Neuronal stem cell (in vitro differentiated cells): Measurements from ENCODE around the gene PCF11.

Experiments used
- DNase-seq: peaks from one replicate; pipeline ENCODE4 v3.0.0-alpha.2; 2013; ENCODE audit warnings: low spot score
- H2AFZ ChIP-seq: one replicate; pipeline ENCODE4 v1.6.1; 2013; ENCODE audit warnings: mild to moderate bottlenecking, low read length, inconsistent platforms
- H2AK5ac ChIP-seq: 2 replicates; pipeline ENCODE4 v1.6.1; 2013; ENCODE audit warnings: low read depth, mild to moderate bottlenecking, inconsistent platforms, low read length, moderate library complexity, mixed read lengths
- H2BK120ac ChIP-seq: 2 replicates; pipeline ENCODE4 v1.6.1; 2013; ENCODE audit warnings: low read depth, mild to moderate bottlenecking, inconsistent platforms, low read length, moderate library complexity, mixed read lengths
- H2BK12ac ChIP-seq: one replicate; pipeline ENCODE4 v1.6.1; 2013; ENCODE audit warnings: low read length, inconsistent platforms
- H2BK15ac ChIP-seq: 2 replicates; pipeline ENCODE4 v1.6.1; 2013; ENCODE audit warnings: mild to moderate bottlenecking, low read length, inconsistent platforms, mixed read lengths
- H2BK5ac ChIP-seq: one replicate; pipeline ENCODE4 v1.6.1; 2013; ENCODE audit warnings: inconsistent platforms, mild to moderate bottlenecking, low read length, moderate library complexity
- H3K14ac ChIP-seq: one replicate; pipeline ENCODE4 v1.6.1; 2013; ENCODE audit warnings: low read length, inconsistent platforms
- H3K18ac ChIP-seq: 2 replicates; pipeline ENCODE4 v1.6.1; 2013; ENCODE audit warnings: low read length, inconsistent platforms
- H3K23ac ChIP-seq: 2 replicates; pipeline ENCODE4 v1.6.1; 2013; ENCODE audit warnings: low read depth, mild to moderate bottlenecking, mixed read lengths, low read length, inconsistent platforms; ENCODE audit not compliant: poor library complexity
- H3K27ac ChIP-seq: replicated peaks from 3 replicates; pipeline ENCODE4 v1.5.1; 2013; ENCODE audit warnings: low read length, inconsistent platforms
- H3K27me3 ChIP-seq, 3 experiments: 2 replicates each; pipeline ENCODE4 v1.6.1; 2013; ENCODE audit warnings: low read length in 3 of 3, mild to moderate bottlenecking in 2 of 3, inconsistent platforms in 1 of 3, low read depth in 1 of 3, mixed read lengths in 1 of 3, moderate library complexity in 1 of 3; ENCODE audit not compliant: control insufficient read depth in 3 of 3, insufficient read depth in 3 of 3
- H3K36me3 ChIP-seq, 2 donors: replicated peaks in 1 of 2; 2 replicates each; pipeline ENCODE4 v1.6.1; 2013; ENCODE audit warnings: low read length in 2 of 2; ENCODE audit not compliant: control insufficient read depth in 2 of 2, insufficient read depth in 2 of 2
- H3K4ac ChIP-seq: 2 replicates; pipeline ENCODE4 v1.6.1; 2013; ENCODE audit warnings: inconsistent platforms, mild to moderate bottlenecking, low read length, moderate library complexity
- H3K4me1 ChIP-seq, 2 donors: 1 replicate in 1 of 2; 2 replicates in 1 of 2; pipeline ENCODE4 v1.6.1; 2013; ENCODE audit warnings: low read length in 2 of 2, low read depth in 1 of 2; ENCODE audit not compliant: control insufficient read depth in 2 of 2, insufficient read depth in 1 of 2
- H3K4me2 ChIP-seq: one replicate; pipeline ENCODE4 v1.6.1; 2013; ENCODE audit warnings: mild to moderate bottlenecking, low read length, inconsistent platforms; ENCODE audit not compliant: insufficient read depth, poor library complexity, severe bottlenecking
- H3K4me3 ChIP-seq, 2 donors: 2 replicates each; pipeline ENCODE4 v1.5.1; 2013; ENCODE audit warnings: low read length in 2 of 2, mild to moderate bottlenecking in 2 of 2, inconsistent platforms in 1 of 2, moderate library complexity in 1 of 2
- H3K79me1 ChIP-seq: one replicate; pipeline ENCODE4 v1.6.1; 2013; ENCODE audit warnings: low read depth, mild to moderate bottlenecking, inconsistent platforms, low read length, moderate library complexity
- H3K9ac ChIP-seq: one replicate; pipeline ENCODE4 v1.6.1; 2013; ENCODE audit warnings: mild to moderate bottlenecking, low read depth, low read length, inconsistent platforms; ENCODE audit not compliant: poor library complexity
- H3K9me3 ChIP-seq, 2 donors: replicated peaks in 1 of 2; 2 replicates each; pipeline versions ENCODE3 to v1.6.1; 2013; ENCODE audit warnings: low read length in 2 of 2, mild to moderate bottlenecking in 2 of 2, inconsistent platforms in 1 of 2, low read depth in 1 of 2, mixed read lengths in 1 of 2, moderate library complexity in 1 of 2; ENCODE audit not compliant: control insufficient read depth in 2 of 2, insufficient read depth in 1 of 2
- H4K8ac ChIP-seq: one replicate; pipeline ENCODE4 v1.6.1; 2013; ENCODE audit warnings: low read depth, mild to moderate bottlenecking, inconsistent platforms, low read length, moderate library complexity
- H4K91ac ChIP-seq: one replicate; pipeline ENCODE4 v1.6.1; 2013; ENCODE audit warnings: low read length, low read depth, mild to moderate bottlenecking, inconsistent platforms; ENCODE audit not compliant: poor library complexity
- WGBS, 2 donors: extraction: QIAGEN DNeasy Blood & Tissue Kit; methylation state at CpG; one replicate each; pipeline ENCODE4 v1.1.7; 2013; ENCODE audit warnings: missing lambda C conversion rate in 2 of 2, mixed read lengths in 1 of 2; ENCODE audit not compliant: insufficient read length in 2 of 2, insufficient replicate concordance in 1 of 2; ENCODE audit errors: extremely low coverage in 2 of 2; 5-methylcytosine and 5-hydroxymethylcytosine counted together

The PCF11 gene

GRCh38 chr11:83115551-83115950 is 41.4 kb upstream of the PCF11 start:
- no peaks in the 10 kb centered on the region for H3K4me1 ChIP-seq

GRCh38 chr11:83116015-83116641 is 40.8 kb upstream of the PCF11 start:
- Histone ChIP-seq H3K18ac (no peak overlapping the region), H3K27me3 (peaks cover 0 to 9% (median 0%) of the 10 kb centered on the region in 3 experiments), H2BK12ac (no peak overlapping the region), H3K4me1 (no peaks in the 10 kb centered on the region), H4K91ac (no peak overlapping the region), H3K4me2 (no peak overlapping the region), H3K36me3 (no peaks in the 10 kb centered on the region), H3K27ac (no peak overlapping the region), H4K8ac (no peak overlapping the region), H2BK5ac (no peak overlapping the region), H3K23ac (no peak overlapping the region), H3K9me3 (no peaks in the 10 kb centered on the region), H3K9ac (no peak overlapping the region), H2AFZ (peak overlapping the region; percentile 69), H2BK120ac (no peak overlapping the region), H3K79me1 (no peaks in the 10 kb centered on the region), H3K14ac (no peak overlapping the region), H3K4ac (no peak overlapping the region), H2BK15ac (no peak overlapping the region), H3K4me3 (no peak overlapping the region), H2AK5ac (no peak overlapping the region)
- WGBS, 2 donors = no CpG with 5 or more reads among the region's 3 CpGs
- no peak for DNase-seq

More at GRCh38 chr11:83115551-83115950, 41.4 kb upstream of the PCF11 start:
- Histone ChIP-seq H2BK120ac (no peak overlapping the region), H2AFZ (peak overlapping the region; percentile 69), H4K91ac (no peak overlapping the region), H2BK12ac (no peak overlapping the region), H3K79me1 (no peaks in the 10 kb centered on the region), H4K8ac (no peak overlapping the region), H3K27ac (no peak overlapping the region), H3K4ac (no peak overlapping the region), H3K4me2 (no peak overlapping the region), H2BK5ac (no peak overlapping the region), H3K36me3 (no peaks in the 10 kb centered on the region), H3K9me3 (no peaks in the 10 kb centered on the region), H3K4me3 (no peak overlapping the region), H2AK5ac (no peak overlapping the region), H3K27me3 (peaks cover 0 to 9% (median 0%) of the 10 kb centered on the region in 3 experiments), H3K14ac (no peak overlapping the region), H2BK15ac (no peak overlapping the region), H3K18ac (no peak overlapping the region), H3K9ac (no peak overlapping the region), H3K23ac (no peak overlapping the region)
- no CpG with 5 or more reads among the region's 5 CpGs for WGBS, 2 donors
- DNase-seq = no peak

GRCh38 chr11:83118814-83119213 is 38.1 kb upstream of the PCF11 start:
- Histone ChIP-seq H2BK5ac (no peak overlapping the region), H3K18ac (no peak overlapping the region), H3K36me3 (no peaks in the 10 kb centered on the region), H3K4me2 (no peak overlapping the region), H3K4me1 (no peaks in the 10 kb centered on the region), H2BK12ac (no peak overlapping the region), H2AK5ac (no peak overlapping the region), H3K4me3 (no peak overlapping the region), H3K23ac (no peak overlapping the region), H2BK15ac (no peak overlapping the region), H3K4ac (no peak overlapping the region), H4K8ac (no peak overlapping the region), H3K14ac (no peak overlapping the region), H3K9me3 (no peaks in the 10 kb centered on the region), H2BK120ac (no peak overlapping the region), H3K27ac (no peak overlapping the region), H4K91ac (no peak overlapping the region), H3K79me1 (no peaks in the 10 kb centered on the region), H3K9ac (no peak overlapping the region), H3K27me3 (peaks cover 0 to 17% (median 0%) of the 10 kb centered on the region in 3 experiments), H2AFZ (no peak overlapping the region)
- no peak for DNase-seq

- WGBS, 2 donors = no CpG with 5 or more reads among the region's 3 CpGs
- no peak overlapping the region for H3K18ac ChIP-seq
- no peak overlapping the region for H3K4me2 ChIP-seq
- no peak overlapping the region for H4K8ac ChIP-seq
- no peak overlapping the region for H2AFZ ChIP-seq
- H3K4ac ChIP-seq = no peak overlapping the region
- no peak overlapping the region for H2AK5ac ChIP-seq
- no peaks in the 10 kb centered on the region for H3K36me3 ChIP-seq
- H2BK12ac ChIP-seq = no peak overlapping the region
- no peak overlapping the region for H3K27ac ChIP-seq
- H3K4me1 ChIP-seq = no peaks in the 10 kb centered on the region
- H3K23ac ChIP-seq = no peak overlapping the region
- peaks cover 0 to 17% (median 0%) of the 10 kb centered on the region in 3 experiments for H3K27me3 ChIP-seq
- H2BK120ac ChIP-seq = no peak overlapping the region
- no peak overlapping the region for H3K4me3 ChIP-seq
- no peaks in the 10 kb centered on the region for H3K9me3 ChIP-seq
- no peak overlapping the region for H3K9ac ChIP-seq
- no peak overlapping the region for H2BK5ac ChIP-seq
- no peaks in the 10 kb centered on the region for H3K79me1 ChIP-seq
- no peak for DNase-seq
- no peak overlapping the region for H4K91ac ChIP-seq
- no peak overlapping the region for H3K14ac ChIP-seq
- H2BK15ac ChIP-seq = no peak overlapping the region
These were observed 37.7 kb upstream of the PCF11 start for GRCh38 chr11:83119216-83119615.
